HG03139 (cell line): Measurements from ENCODE around the gene LRRC8A.
A peak's percentile ranks its signal among the peaks of the same experiment; 100 is the strongest.

ENCODE experiments used
- ATAC-seq: cut with Tn5 transposase; IDR thresholded peaks from one replicate; pipeline ENCODE4 v1.9.1; 2021; ENCODE audit not compliant: unreplicated experiment

Gene LRRC8A

DNA sequence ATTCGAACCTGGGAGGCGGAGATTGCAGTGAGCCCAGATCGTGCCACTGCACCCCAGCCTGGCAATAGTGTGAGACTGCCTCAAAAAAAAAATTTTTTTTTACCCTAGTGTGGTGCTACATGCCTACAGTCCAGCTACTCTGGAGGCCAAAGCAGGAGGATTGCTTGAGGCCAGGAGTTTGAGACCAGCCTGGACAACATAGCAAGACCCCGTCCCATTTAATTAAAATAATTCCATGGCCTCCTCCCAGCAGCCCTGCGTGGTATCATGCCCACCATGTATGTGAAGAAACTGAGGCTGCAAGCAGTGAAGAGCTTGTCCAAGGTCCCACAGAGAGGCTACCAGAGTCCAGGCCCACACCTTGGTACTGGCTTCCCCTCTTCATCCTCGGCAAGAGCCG is 19.4 kb downstream of the LRRC8A start:
- ATAC-seq, result no peak

GRCh38 chr9:128901822-128902221 is 19.9 kb downstream of the LRRC8A start:
- no peak for ATAC-seq

GRCh38 chr9:128902351-128903078 is 20.6 kb downstream of the LRRC8A start:
- peak; percentile 84 for ATAC-seq

GRCh38 chr9:128903079-128903461 is 21.1 kb downstream of the LRRC8A start:
- no peak for ATAC-seq

- no peak for ATAC-seq
Observed at GRCh38 chr9:128903871-128904620, 22.1 kb downstream of the LRRC8A start.

DNA sequence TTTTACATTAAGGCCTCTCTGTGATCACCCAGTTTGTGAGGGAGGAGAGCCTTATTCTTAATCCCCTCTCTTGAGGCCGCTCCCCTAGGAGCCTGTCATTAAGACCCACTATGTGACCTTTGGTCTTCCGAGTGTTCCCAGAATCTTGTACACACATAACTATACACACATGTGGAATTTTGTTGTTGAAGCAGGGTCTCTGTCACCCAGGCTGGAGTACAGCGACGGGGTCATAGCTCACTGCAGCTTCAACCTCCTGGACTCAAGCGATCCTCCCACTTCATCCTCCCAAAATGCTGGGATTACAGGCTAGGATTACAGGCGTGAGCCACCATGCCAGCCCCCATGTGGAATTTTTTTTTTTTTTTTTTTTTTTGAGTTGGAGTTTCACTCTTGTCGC is 24.0 kb downstream of the LRRC8A start:
- ATAC-seq, result no peak

DNA sequence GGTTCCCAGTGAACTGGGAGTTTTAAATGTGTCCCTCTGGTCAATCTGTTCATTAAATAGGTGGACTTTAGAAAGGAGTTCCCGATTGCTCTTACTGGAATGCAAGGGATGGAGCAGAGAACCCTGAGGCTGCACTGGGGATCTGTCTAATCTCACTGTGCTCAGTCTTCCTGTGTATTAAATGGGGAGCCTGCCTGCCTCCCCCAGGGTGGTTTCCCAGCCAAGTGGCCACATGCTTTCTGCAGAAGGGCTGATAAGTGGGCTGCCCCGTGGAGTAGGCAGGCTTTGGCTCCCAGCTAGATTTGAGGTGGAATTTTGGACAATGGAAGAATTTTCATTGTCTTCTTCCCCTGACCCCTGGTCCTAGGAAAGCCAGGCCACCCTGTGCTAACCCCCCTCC is 24.8 kb downstream of the LRRC8A start:
- no peak for ATAC-seq

DNA sequence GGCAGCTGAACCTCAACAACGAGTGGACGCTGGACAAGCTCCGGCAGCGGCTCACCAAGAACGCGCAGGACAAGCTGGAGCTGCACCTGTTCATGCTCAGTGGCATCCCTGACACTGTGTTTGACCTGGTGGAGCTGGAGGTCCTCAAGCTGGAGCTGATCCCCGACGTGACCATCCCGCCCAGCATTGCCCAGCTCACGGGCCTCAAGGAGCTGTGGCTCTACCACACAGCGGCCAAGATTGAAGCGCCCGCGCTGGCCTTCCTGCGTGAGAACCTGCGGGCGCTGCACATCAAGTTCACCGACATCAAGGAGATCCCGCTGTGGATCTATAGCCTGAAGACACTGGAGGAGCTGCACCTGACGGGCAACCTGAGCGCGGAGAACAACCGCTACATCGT is 26.4 kb downstream of the LRRC8A start:
- no peak for ATAC-seq

GRCh38 chr9:128909859-128910258 is 27.9 kb downstream of the LRRC8A start:
- ATAC-seq, result no peak

- ATAC-seq, result no peak
Observed at GRCh38 chr9:128910906-128911305, 29.0 kb downstream of the LRRC8A start.

DNA sequence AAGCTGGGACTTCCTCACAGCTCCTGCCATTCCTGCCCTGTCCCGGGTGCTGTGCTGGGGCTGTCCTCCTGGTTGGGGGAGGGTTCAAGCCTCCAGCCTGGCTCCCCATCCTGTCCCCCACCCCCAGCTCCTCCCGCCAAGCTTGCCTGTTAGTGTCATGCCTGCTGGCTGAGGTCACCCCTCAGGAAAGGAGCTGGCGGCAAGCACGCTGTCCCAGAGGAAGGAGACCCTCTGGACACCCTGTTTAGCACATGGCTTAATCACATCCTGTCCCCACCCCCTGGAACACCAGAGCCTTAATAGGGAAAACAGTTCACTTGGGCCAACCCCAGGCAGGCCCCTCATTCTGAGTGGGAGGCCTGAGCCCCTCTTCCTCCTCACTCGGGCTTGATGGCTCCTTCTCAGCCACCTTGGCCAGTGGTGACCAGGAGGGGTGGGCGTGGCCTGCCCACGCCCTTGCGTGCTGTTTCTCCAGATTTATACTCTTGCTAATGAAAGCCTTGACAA is 29.6 kb downstream of the LRRC8A start:
- ATAC-seq, result no peak

- ATAC-seq, result no peak
Observed at GRCh38 chr9:128912270-128912853, 30.4 kb downstream of the LRRC8A start.

DNA sequence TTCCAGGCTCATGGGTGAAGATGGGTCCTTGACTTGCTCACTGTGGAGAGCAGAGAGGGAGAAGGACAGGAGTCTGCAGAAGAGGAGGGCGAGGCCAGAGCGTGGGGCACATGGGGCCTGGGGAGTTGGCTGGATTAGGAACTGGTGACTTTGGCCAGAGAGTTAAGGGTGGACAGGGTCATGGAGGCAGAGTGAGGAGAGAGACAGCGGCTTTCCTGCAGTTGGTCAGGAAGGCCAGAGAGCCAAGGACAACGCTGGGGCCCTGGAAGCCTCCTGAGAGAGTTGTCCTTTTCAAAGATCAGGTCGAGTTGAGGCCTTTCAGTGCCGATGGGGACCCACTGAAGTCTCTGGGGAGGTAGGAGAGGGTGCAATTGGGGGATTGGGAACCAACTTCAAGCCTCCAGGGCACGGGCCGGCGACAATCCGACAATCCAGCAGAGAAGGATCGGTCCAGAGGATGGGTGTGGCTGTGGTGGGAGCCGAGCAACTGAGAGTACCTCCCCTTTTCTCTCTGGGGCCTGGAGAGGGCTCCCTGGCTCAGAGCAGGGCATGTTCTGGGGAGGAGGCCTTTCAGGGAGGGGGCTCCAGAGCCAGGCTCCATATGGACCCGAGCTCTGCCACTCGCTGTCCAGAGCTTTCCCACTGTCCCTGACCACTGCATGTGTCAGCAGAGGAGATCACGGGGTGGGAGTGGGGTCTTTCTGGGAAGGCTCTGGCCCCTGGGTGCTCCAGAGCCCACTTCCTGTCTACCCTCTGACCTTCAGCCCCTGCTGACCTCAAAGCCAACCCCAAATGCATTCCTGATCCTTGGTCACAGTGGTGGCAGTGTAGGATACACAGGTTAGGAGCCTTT is 31.3 kb downstream of the LRRC8A start:
- ATAC-seq, result no peak

GRCh38 chr9:128913995-128914772 is 32.3 kb downstream of the LRRC8A start:
- no peak for ATAC-seq

GRCh38 chr9:128916204-128916603 is 34.3 kb downstream of the LRRC8A start:
- ATAC-seq, result no peak

- no peak for ATAC-seq
Observed at GRCh38 chr9:128916745-128917144, 34.8 kb downstream of the LRRC8A start.

DNA sequence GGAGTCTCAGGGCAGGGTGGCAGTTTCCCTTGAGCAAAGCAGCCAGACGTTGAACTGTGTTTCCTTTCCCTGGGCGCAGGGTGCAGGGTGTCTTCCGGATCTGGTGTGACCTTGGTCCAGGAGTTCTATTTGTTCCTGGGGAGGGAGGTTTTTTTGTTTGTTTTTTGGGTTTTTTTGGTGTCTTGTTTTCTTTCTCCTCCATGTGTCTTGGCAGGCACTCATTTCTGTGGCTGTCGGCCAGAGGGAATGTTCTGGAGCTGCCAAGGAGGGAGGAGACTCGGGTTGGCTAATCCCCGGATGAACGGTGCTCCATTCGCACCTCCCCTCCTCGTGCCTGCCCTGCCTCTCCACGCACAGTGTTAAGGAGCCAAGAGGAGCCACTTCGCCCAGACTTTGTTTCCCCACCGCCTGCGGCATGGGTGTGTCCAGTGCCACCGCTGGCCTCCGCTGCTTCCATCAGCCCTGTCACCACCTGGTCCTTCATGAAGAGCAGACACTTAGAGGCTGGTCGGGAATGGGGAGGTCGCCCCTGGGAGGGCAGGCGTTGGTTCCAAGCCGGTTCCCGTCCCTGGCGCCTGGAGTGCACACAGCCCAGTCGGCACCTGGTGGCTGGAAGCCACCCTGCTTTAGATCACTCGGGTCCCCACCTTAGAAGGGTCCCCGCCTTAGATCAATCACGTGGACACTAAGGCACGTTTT is 35.4 kb downstream of the LRRC8A start:
- ATAC-seq, result no peak

GRCh38 chr9:128918921-128919320 is 37.0 kb downstream of the LRRC8A start:
- ATAC-seq, result no peak

DNA sequence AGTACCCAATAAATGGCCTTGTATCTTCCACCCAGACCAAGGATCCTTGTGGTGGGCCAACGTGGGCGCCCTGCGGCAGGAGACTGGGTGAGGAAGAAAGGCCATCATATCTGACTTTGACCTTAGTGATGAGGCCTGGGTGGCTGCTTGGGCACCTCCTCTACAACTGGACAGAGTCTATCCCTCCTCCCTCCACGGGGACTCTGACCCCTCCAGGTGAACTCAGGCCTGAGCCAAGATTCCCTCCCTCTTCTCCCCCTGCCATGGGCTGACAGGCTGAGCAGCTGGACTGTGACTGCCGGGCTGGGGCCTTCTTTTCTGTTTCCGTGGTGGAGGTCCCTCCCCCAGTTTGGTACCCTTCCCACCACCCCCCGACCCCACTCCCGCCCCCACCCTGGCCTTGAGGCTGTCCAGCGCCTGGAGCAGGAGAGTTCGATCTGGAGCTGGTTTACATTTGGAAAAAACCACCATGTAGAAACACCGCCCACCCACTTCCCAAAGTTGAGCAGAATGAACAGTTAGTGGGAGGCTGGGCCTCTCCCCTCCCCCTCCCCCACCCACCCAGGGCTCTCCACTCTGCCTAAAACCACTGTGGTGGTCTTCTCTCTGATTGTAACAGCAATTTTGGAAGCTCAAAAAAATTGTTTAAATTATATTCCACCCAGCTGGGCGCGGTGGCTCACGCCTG is 37.6 kb downstream of the LRRC8A start:
- no peak for ATAC-seq
